ENCODE results near the gene DCST1.

- no peak for TF ChIP-seq LEF1 (IDR thresholded peaks at IDR 0.05; ENCODE audit: borderline replicate concordance)
- no peak for TF ChIP-seq FOXA1 (IDR thresholded peaks at IDR 0.05)
- no peak for TF ChIP-seq FOXM1 (IDR thresholded peaks at IDR 0.05; ENCODE audit: borderline replicate concordance)
These were observed 18.3 kb downstream of the DCST1 start for GRCh38 chr1:155051777-155052398.

Measured in HEK293T (cell line).